Caco-2 (cell line): ENCODE measurements around the gene NPAS2. TPM values are rescaled to one million over a fixed set of nuclear protein-coding genes. Genes with fewer than 3 reads are reported as not detected.

Experiments used
- BruUV-seq: library from RNA; stranded (reverse); fragments of 400-500 nt; replicated peaks from 2 replicates; lab custom pipeline; 2021; lab: Mats Ljungman, UMichigan
- CTCF ChIA-PET: fragments of 300-600 bp; sonication (Branson Sonifier 250); formaldehyde crosslinking; loops from one replicate; lab custom pipeline; 2022; ENCODE audit warnings: antibody characterized with exemption; lab: Charles Lee
- POLR2A ChIA-PET: fragments of 300-600 bp; sonication (Branson Sonifier 250); formaldehyde crosslinking; loops from one replicate; lab custom pipeline; 2022; ENCODE audit warnings: antibody characterized with exemption; lab: Charles Lee
- DNase-seq, 2 experiments: peaks; one replicate each; pipeline versions ENCODE4 v3.0.0 to v3.0.0-alpha.2; 2020 to 2022
- H3K27me3 ChIP-seq: replicated peaks from 2 replicates; pipeline ENCODE4 v1.6.0; 2011; ENCODE audit warnings: low read length; ENCODE audit not compliant: control insufficient read depth, insufficient read depth
- H3K36me3 ChIP-seq: 2 replicates; pipeline ENCODE4 v1.5.1; 2011; ENCODE audit warnings: low read length; ENCODE audit not compliant: control insufficient read depth, insufficient read depth
- H3K4me1 ChIP-seq: fragments of 250-450 bp; sonication (Bioruptor Pico); 2 replicates; pipeline ENCODE4 v1.5.1; 2020; ENCODE audit warnings: mild to moderate bottlenecking
- H3K4me3 ChIP-seq: 2 replicates; pipeline ENCODE4 v1.5.1; 2011; ENCODE audit warnings: low read depth, mild to moderate bottlenecking, control low read depth, low read length
- H3K9me3 ChIP-seq: fragments of 250-450 bp; sonication (Bioruptor Pico); 2 replicates; pipeline ENCODE4 v1.5.1; 2020; ENCODE audit warnings: mild to moderate bottlenecking, moderate library complexity
- H3K27ac Mint-ChIP-seq: one replicate; pipeline ENCODE4 v1.8.0; 2022; ENCODE audit warnings: mixed read lengths; ENCODE audit not compliant: unreplicated experiment
- H3K27me3 Mint-ChIP-seq: one replicate; pipeline ENCODE4 v1.8.0; 2022; ENCODE audit warnings: mixed read lengths; ENCODE audit not compliant: insufficient read depth, unreplicated experiment
- H3K36me3 Mint-ChIP-seq: one replicate; pipeline ENCODE4 v1.8.0; 2022; ENCODE audit warnings: mild to moderate bottlenecking, mixed read lengths; ENCODE audit not compliant: insufficient read depth, unreplicated experiment
- H3K4me1 Mint-ChIP-seq: one replicate; pipeline ENCODE4 v1.8.0; 2022; ENCODE audit warnings: low read depth, mixed read lengths; ENCODE audit not compliant: unreplicated experiment
- H3K4me3 Mint-ChIP-seq: one replicate; pipeline ENCODE4 v1.8.0; 2022; ENCODE audit warnings: mild to moderate bottlenecking, moderate library complexity, mixed read lengths; ENCODE audit not compliant: unreplicated experiment
- H3K9me3 Mint-ChIP-seq: one replicate; pipeline ENCODE4 v1.8.0; 2022; ENCODE audit warnings: mixed read lengths; ENCODE audit not compliant: unreplicated experiment
- CTCF ChIP-seq, 2 experiments: fragments of 200-600 bp in 1 of 2; IDR thresholded peaks; 1 replicate in 1 of 2; 2 replicates in 1 of 2; pipeline versions ENCODE4 v1.5.1 to v1.8.0; 2011 to 2022; ENCODE audit warnings: antibody characterized with exemption in 1 of 2, control low read depth in 1 of 2, inconsistent platforms in 1 of 2, low read depth in 1 of 2, low read length in 1 of 2, mild to moderate bottlenecking in 1 of 2, moderate library complexity in 1 of 2; ENCODE audit not compliant: insufficient read depth in 1 of 2, severe bottlenecking in 1 of 2, unreplicated experiment in 1 of 2
- intact Hi-C: fragments of 100-400 bp; cut with micrococcal nuclease; formaldehyde crosslinking; loops from one replicate; pipeline ENCODE4 v1.10.0; 2022; ENCODE audit not compliant: unreplicated experiment
- total RNA-seq: library from RNA; stranded (reverse); gene quantifications from 2 replicates; pipeline ENCODE4 v1.2.3, GENCODE V29; 2022

Gene NPAS2
- total RNA-seq, 1 experiment from 2014 or later: 2.8 TPM

DNA sequence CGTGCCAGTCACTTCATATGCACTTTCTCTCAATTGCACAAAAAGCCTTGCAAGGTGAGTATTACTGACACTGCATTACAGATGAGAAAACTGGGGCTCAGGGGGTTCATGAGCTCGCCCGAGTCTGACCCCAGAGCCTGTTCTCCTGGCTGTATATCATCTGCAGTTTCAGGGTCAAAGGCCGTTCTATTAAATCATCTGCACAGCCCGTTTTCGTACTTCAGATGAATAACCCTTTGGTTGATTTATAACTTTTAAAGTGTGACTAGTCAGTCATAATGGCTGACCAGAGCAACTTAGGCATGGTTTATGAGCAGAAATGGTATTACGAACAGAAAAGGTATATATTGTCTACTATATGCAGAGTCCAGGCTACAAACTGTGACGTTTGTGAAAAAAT lies 35.3 kb upstream of the NPAS2 start:
- H3K36me3 Mint-ChIP-seq: no peaks in the 10 kb centered on the region
- no peak for TF ChIP-seq CTCF (IDR thresholded peaks at IDR 0.05; ENCODE audit: insufficient read depth in 1 of 2, low read depth in 1 of 2, low read length in 1 of 2, severe bottlenecking in 1 of 2, unreplicated experiment in 1 of 2)
- no peak for DNase-seq
- no peak overlapping the region for H3K4me3 Mint-ChIP-seq
- Histone ChIP-seq H3K27me3 (no peaks in the 10 kb centered on the region), H3K9me3 (0 out of 2 replicates have a peak, but pooled peaks cover 6% of the 10 kb centered on the region), H3K4me1 (peaks cover 36% of the 10 kb centered on the region), H3K36me3 (no peaks in the 10 kb centered on the region; the same call in 1 of the 2 replicates), H3K4me3 (no peak overlapping the region)
- no peak overlapping the region for H3K27ac Mint-ChIP-seq
- H3K9me3 Mint-ChIP-seq: no peaks in the 10 kb centered on the region
- ChIA-PET CTCF (no interaction called here), POLR2A (no interaction called here)
- intact Hi-C loops: no loop called here
- BruUV-seq: no TSS peak
- H3K4me1 Mint-ChIP-seq: peaks cover 9% of the 10 kb centered on the region
- H3K27me3 Mint-ChIP-seq: no peaks in the 10 kb centered on the region

DNA sequence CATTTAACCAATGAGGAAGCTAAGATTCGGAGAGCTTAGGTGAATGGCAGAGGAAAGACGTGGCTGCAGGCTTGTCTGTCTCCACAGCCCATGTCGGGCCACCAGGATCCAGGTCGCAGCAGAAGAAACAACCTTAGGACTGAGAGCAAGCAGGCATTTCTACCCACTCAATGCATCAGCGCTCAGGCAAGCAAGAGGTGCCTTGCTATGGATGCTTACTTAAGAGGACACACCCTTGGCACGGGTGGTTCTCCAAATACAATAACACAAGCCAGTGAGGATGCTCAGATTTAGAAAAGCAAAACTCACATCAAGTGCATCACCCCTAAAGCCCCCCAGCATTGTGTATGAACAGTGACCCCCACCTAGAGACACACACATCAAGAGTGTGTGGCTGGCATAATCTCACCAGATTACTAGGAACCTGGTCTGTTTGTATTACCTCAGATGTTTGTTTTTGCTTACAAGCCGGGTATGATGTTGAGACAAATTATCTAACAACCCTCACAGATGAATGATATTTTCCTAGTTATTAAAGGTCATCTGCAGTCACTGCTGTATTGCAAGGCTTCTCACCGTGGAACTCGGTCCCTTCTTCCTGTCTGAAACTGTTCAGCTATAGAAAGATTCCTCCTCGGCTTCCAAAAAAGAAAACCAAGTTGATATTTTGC lies 34.2 kb upstream of the NPAS2 start:
- intact Hi-C loops: no loop called here
- no peaks in the 10 kb centered on the region; the same call in 1 of the 2 replicates for H3K36me3 ChIP-seq
- no peak for TF ChIP-seq CTCF (IDR thresholded peaks at IDR 0.05; ENCODE audit: insufficient read depth in 1 of 2, low read depth in 1 of 2, low read length in 1 of 2, severe bottlenecking in 1 of 2, unreplicated experiment in 1 of 2)
- ChIA-PET POLR2A (no interaction called here), CTCF (no interaction called here)
- no TSS peak for BruUV-seq
- no peak for DNase-seq
- H3K4me1 ChIP-seq: peaks cover 25% of the 10 kb centered on the region; the same call in 1 of the 2 replicates
- H3K36me3 Mint-ChIP-seq: no peaks in the 10 kb centered on the region
- no peaks in the 10 kb centered on the region for H3K9me3 Mint-ChIP-seq
- peaks cover under 1% of the 10 kb centered on the region for H3K4me1 Mint-ChIP-seq
- H3K27me3 Mint-ChIP-seq: no peaks in the 10 kb centered on the region
- H3K4me3 ChIP-seq: no peak overlapping the region
- no peak overlapping the region for H3K4me3 Mint-ChIP-seq
- H3K27ac Mint-ChIP-seq: no peak overlapping the region
- 0 out of 2 replicates have a peak, but pooled peaks cover 6% of the 10 kb centered on the region for H3K9me3 ChIP-seq
- no peaks in the 10 kb centered on the region for H3K27me3 ChIP-seq

- CTCF ChIA-PET: no interaction called here
- no peak overlapping the region for H3K4me3 ChIP-seq
Measured at GRCh38 chr2:100786297-100786658, 33.7 kb upstream of the NPAS2 start.

More at GRCh38 chr2:100786297-100786658, 33.7 kb upstream of the NPAS2 start:
- Histone ChIP-seq H3K9me3 (0 out of 2 replicates have a peak, but pooled peaks cover 6% of the 10 kb centered on the region), H3K36me3 (no peaks in the 10 kb centered on the region; the same call in 1 of the 2 replicates), H3K4me1 (peaks cover 21% of the 10 kb centered on the region; the same call in 1 of the 2 replicates), H3K27me3 (no peaks in the 10 kb centered on the region)
- no peak overlapping the region for H3K27ac Mint-ChIP-seq
- H3K9me3 Mint-ChIP-seq: no peaks in the 10 kb centered on the region
- BruUV-seq: no TSS peak
- intact Hi-C loops: no loop called here
- DNase-seq: no peak
- H3K27me3 Mint-ChIP-seq: no peaks in the 10 kb centered on the region
- no peak for TF ChIP-seq CTCF (IDR thresholded peaks at IDR 0.05; ENCODE audit: insufficient read depth in 1 of 2, low read depth in 1 of 2, low read length in 1 of 2, severe bottlenecking in 1 of 2, unreplicated experiment in 1 of 2)
- POLR2A ChIA-PET: no interaction called here
- H3K4me3 Mint-ChIP-seq: no peak overlapping the region
- no peaks in the 10 kb centered on the region for H3K4me1 Mint-ChIP-seq
- H3K36me3 Mint-ChIP-seq: no peaks in the 10 kb centered on the region
